Sigmoid colon (tissue), 4 donors: ENCODE data around the gene GJC2.
"Not testable (repeated sequence)": the region's sequence is repeated elsewhere in the genome, so short reads cannot be mapped to it uniquely, and the experiment has no call there.

ENCODE experiments used
- CTCF ChIP-seq, 4 experiments: fragments of 450-650 bp in 3 of 4; fragments of 200-600 bp in 1 of 4; IDR thresholded peaks; one replicate each; pipeline ENCODE4 v1.5.1; 2016 to 2019; ENCODE audit warnings: antibody characterized with exemption in 4 of 4, mild to moderate bottlenecking in 3 of 4, moderate library complexity in 2 of 4
- EP300 ChIP-seq, 4 donors: sonication (generic); formaldehyde crosslinking; IDR thresholded peaks; one replicate each; pipeline ENCODE4 v1.6.1; 2017; ENCODE audit warnings: antibody characterized with exemption in 4 of 4
- POLR2A ChIP-seq, 2 donors: fragments of 450-650 bp; IDR thresholded peaks; one replicate each; pipeline ENCODE4 v1.6.1; 2016; ENCODE audit warnings: antibody characterized with exemption in 2 of 2, mild to moderate bottlenecking in 2 of 2, moderate library complexity in 2 of 2
- POLR2AphosphoS5 ChIP-seq, 4 donors: sonication (generic); formaldehyde crosslinking; IDR thresholded peaks; one replicate each; pipeline ENCODE4 v1.6.1; 2017; ENCODE audit warnings: antibody characterized with exemption in 4 of 4

- TF ChIP-seq EP300, CTCF, POLR2A, POLR2AphosphoS5 (IDR thresholded peaks at IDR 0.05): not testable (repeated sequence)
Observed at GRCh38 chr1:228111315-228111714, 38.4 kb upstream of the GJC2 start.
